Ovary (tissue), 9 donors: ENCODE results near the gene MIDN. TPM values are rescaled to one million over a fixed set of nuclear protein-coding genes. Genes with fewer than 3 reads are reported as not detected.
"Not testable (repeated sequence)": the region's sequence is repeated elsewhere in the genome, so short reads cannot be mapped to it uniquely, and the experiment has no call there.

Experiments
- DNase-seq, 5 donors: peaks; one replicate each; pipeline ENCODE4 v3.0.0-alpha.2; 2019 to 2020
- H3K27ac ChIP-seq, 2 donors: fragments of 200-600 bp; one replicate each; pipeline versions ENCODE4 v1.5.1 to v1.8.0; 2019 to 2022
- H3K27me3 ChIP-seq: fragments of 200-600 bp; one replicate; pipeline ENCODE4 v1.8.0; 2022
- H3K36me3 ChIP-seq: fragments of 200-600 bp; sonication (generic); one replicate; pipeline ENCODE4 v1.5.1; 2019
- H3K4me1 ChIP-seq: one replicate; pipeline ENCODE4 v1.8.1; 2013; ENCODE audit warnings: mild to moderate bottlenecking, moderate library complexity; ENCODE audit not compliant: insufficient read depth
- H3K4me3 ChIP-seq: fragments of 200-600 bp; sonication (generic); one replicate; pipeline ENCODE4 v1.5.1; 2017
- H3K9me3 ChIP-seq, 2 donors: fragments of 200-600 bp in 1 of 2; sonication (generic) in 1 of 2; one replicate each; pipeline versions ENCODE4 v1.5.1 to v1.8.1; 2013 to 2019; ENCODE audit warnings: mild to moderate bottlenecking in 1 of 2, moderate library complexity in 1 of 2
- CTCF ChIP-seq, 3 donors: fragments of 450-650 bp in 2 of 3; fragments of 200-600 bp in 1 of 3; IDR thresholded peaks; one replicate each; pipeline versions ENCODE4 v1.5.1 to v1.8.0; 2016 to 2022; ENCODE audit warnings: antibody characterized with exemption in 3 of 3, mild to moderate bottlenecking in 1 of 3
- EP300 ChIP-seq: sonication (generic); formaldehyde crosslinking; IDR thresholded peaks from one replicate; pipeline ENCODE4 v1.6.1; 2017; ENCODE audit warnings: antibody characterized with exemption
- POLR2A ChIP-seq: fragments of 450-650 bp; IDR thresholded peaks from one replicate; pipeline ENCODE4 v1.6.1; 2017; ENCODE audit warnings: antibody characterized with exemption, mild to moderate bottlenecking, moderate library complexity
- WGBS, 3 donors: extraction: QIAGEN DNeasy Blood & Tissue Kit in 1 of 3; methylation state at CpG; one replicate each; pipeline versions ENCODE4 v1.1.5 to v1.1.7; 2013 to 2017; 5-methylcytosine and 5-hydroxymethylcytosine counted together
- intact Hi-C, 4 donors: fragments of 100-400 bp; cut with DNase I; formaldehyde crosslinking; loops; one replicate each; pipeline versions ENCODE4 v1.11.0 to v1.15.1; 2022 to 2023
- polyA plus RNA-seq, 2 donors: library from polyadenylated mRNA; stranded (reverse); fragments of 200-250 nt in 1 of 2; fragments of 350-450 nt in 1 of 2; fragmentation: Illumina TruSeq in 1 of 2; extraction: RNeasy Lipid Tissue Mini Kit (QIAGEN cat#74804) in 1 of 2; gene quantifications; one replicate each; pipeline ENCODE4 v1.2.3, GENCODE V29; 2013 to 2014
- total RNA-seq, 7 donors: library from RNA; depleted of rRNA in 2 of 7; stranded (reverse); fragments of >200 nt in 2 of 7; fragmentation: NEBNext Ultra II Directional in 3 of 7; extraction: Animal tissue kit (Norgen Biotek cat#: 25700) in 3 of 7; gene quantifications; one replicate each; pipeline versions ENCODE4 v1.1.0 to v1.2.4, GENCODE V29; 2016 to 2023
- donor health status: DM: no; HTN: no; CAD: no; lungs with moderate emphysema.
- donor health status: DM: no; HTN: no; CAD: no.
- donor health status: Bipolar disorder and iron deficiency.
- donor health status: DM: yes; HTN: yes; CAD: no.
- donor health status: DM: no; HTN: no; CAD: no.
- donor health status: DM: yes; HTN: yes; CAD: no.

MIDN gene
- total and polyA plus RNA-seq, 9 donors = 10.1 to 261 (median 105) TPM

- H3K27ac ChIP-seq = no peak overlapping the region
- DNase-seq = no peak
- H3K4me3 ChIP-seq = no peak overlapping the region
- H3K36me3 ChIP-seq = no peaks in the 10 kb centered on the region
- intact Hi-C loops = no loop called here
- no peaks in the 10 kb centered on the region for H3K4me1 ChIP-seq
- WGBS, 3 donors = 72 to 78% (median 73%) methylated on average over 35 of the region's 35 CpGs
- H3K9me3 ChIP-seq = no peaks in the 10 kb centered on the region
- no peaks in the 10 kb centered on the region for H3K27me3 ChIP-seq
- TF ChIP-seq EP300 = no peak
Measured at GRCh38 chr19:1300744-1301490, 52.5 kb downstream of the MIDN start.

GRCh38 chr19:1302533-1303239 lies 54.3 kb downstream of the MIDN start:
- intact Hi-C loops = no loop called here
- H3K4me3 ChIP-seq = no peak overlapping the region
- no peak overlapping the region for H3K27ac ChIP-seq
- 53 to 66% (median 57%) methylated on average over 31 to 36 of the region's 36 CpGs for WGBS, 3 donors
- no peak for DNase-seq
- no peaks in the 10 kb centered on the region for H3K9me3 ChIP-seq
- H3K36me3 ChIP-seq = no peaks in the 10 kb centered on the region
- TF ChIP-seq EP300 (no peak), POLR2A (no peak), CTCF (IDR thresholded peaks at IDR 0.05) (no peak)
- no peaks in the 10 kb centered on the region for H3K4me1 ChIP-seq
- H3K27me3 ChIP-seq = no peaks in the 10 kb centered on the region

GRCh38 chr19:1304197-1304924 lies 56.0 kb downstream of the MIDN start:
- Histone ChIP-seq H3K4me1 (no peaks in the 10 kb centered on the region), H3K4me3 (no peak overlapping the region), H3K36me3 (no peaks in the 10 kb centered on the region), H3K27ac (no peak overlapping the region), H3K9me3 (no peaks in the 10 kb centered on the region), H3K27me3 (no peaks in the 10 kb centered on the region)
- WGBS, 3 donors = 86 to 91% (median 89%) methylated on average over 26 to 28 of the region's 28 CpGs
- no peak for DNase-seq
- no peak for TF ChIP-seq POLR2A
- intact Hi-C loops = no loop called here

- intact Hi-C loops, H3K4me3 ChIP-seq, DNase-seq, H3K27me3 ChIP-seq, H3K27ac ChIP-seq, H3K4me1 ChIP-seq, H3K36me3 ChIP-seq, H3K9me3 ChIP-seq: not testable (repeated sequence)
- 78 to 84% (median 79%) methylated on average over 9 of the region's 9 CpGs for WGBS, 3 donors
Measured at GRCh38 chr19:1305354-1305753, 57.0 kb downstream of the MIDN start.

- Histone ChIP-seq H3K9me3 (no peaks in the 10 kb centered on the region), H3K27ac (no peak overlapping the region), H3K4me3 (no peak overlapping the region), H3K27me3 (no peaks in the 10 kb centered on the region), H3K4me1 (no peaks in the 10 kb centered on the region), H3K36me3 (no peaks in the 10 kb centered on the region)
- TF ChIP-seq POLR2A = no peak
- 87 to 90% (median 89%) methylated on average over 37 to 38 of the region's 38 CpGs for WGBS, 3 donors
- DNase-seq = no peak
- intact Hi-C loops = no loop called here
Measured at GRCh38 chr19:1307320-1307719, 58.9 kb downstream of the MIDN start.

- TF ChIP-seq CTCF (IDR thresholded peaks at IDR 0.05) (no peak), POLR2A (no peak), EP300 (no peak)
- intact Hi-C loops = no loop called here
- Histone ChIP-seq H3K9me3 (no peaks in the 10 kb centered on the region), H3K27ac (no peak overlapping the region), H3K4me1 (no peaks in the 10 kb centered on the region), H3K27me3 (no peaks in the 10 kb centered on the region), H3K36me3 (no peaks in the 10 kb centered on the region), H3K4me3 (no peak overlapping the region)
- WGBS, 3 donors = 86 to 93% (median 92%) methylated on average over 20 of the region's 20 CpGs
- DNase-seq = no peak
Measured at GRCh38 chr19:1307755-1308303, 59.4 kb downstream of the MIDN start.
